Activated T-cell treated with anti-CD3 and anti-CD28 coated beads for 1 hour (primary cell): ENCODE results near the gene TMEM200C.
"Not testable (repeated sequence)": the region's sequence is repeated elsewhere in the genome, so short reads cannot be mapped to it uniquely, and the experiment has no call there.

Experiments
- DNase-seq: peaks from one replicate; pipeline ENCODE4 v3.0.0-alpha.2; 2020; ENCODE audit warnings: low read depth

TMEM200C gene

DNA sequence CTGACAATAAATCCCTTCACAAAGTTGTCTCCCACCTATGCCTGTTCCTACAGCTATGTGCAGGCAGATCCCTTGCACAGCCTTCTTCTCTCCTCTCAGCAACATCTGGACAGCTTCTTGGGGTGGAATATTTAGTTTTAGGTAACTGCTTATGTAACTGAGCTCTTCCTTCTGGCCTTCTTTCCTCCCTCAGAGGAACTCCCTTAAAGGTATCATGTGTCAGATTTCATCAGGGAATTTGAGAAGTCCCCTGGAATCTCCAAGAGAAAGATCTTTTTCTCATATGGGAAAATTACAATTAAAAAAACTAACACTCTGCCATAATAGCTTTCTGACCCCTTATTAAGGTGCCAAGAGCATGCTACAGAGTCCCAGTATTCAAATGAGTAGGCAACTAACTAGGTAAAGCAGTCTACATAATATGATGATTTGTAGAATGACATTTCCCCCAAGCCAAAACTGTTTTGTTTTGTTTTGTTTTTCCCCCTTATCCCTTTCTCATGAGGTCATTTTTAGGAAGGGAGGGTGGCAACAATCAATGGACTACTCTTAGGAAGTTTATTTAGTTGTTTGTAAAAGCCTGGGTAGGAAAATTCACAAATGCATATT, 2.4 kb downstream of the TMEM200C start:
- DNase-seq: no peak

- DNase-seq: no peak
These were observed 3.5 kb downstream of the TMEM200C start for GRCh38 chr18:5891854-5892215.

DNA sequence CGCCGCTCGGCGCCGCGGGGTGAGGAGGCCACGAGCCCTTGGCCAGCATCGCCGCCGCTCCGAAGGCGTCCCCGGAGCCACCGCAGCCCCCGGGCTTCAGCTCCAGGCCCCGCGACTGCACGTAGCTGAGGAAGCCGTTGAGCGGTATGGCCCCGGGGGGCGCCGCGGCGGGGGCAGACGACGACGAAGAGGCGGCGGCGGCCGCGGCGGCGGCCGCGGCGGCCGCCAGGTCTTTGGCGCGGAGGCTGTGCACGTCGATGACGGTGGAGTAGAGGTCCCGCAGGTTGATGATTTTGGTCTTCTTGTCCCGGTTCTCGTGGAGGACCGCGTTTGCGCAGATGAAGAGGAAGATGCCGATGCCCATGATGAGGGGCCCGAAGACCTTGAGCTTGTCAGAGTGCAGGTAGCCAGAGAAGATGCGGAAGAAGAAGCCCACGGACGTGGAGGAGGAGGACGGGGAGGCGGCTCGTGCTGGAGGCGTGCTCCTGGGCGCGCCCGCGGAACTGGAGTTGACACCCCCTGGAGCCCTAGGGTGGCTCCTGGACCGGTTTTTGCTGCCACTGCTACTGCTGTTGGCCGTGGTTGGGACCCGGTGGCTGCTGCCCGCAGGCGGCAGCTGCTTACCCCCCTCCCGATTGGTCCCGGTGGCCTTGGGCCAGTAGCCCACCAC, 4.0 kb downstream of the TMEM200C start:
- DNase-seq: no peak

DNA sequence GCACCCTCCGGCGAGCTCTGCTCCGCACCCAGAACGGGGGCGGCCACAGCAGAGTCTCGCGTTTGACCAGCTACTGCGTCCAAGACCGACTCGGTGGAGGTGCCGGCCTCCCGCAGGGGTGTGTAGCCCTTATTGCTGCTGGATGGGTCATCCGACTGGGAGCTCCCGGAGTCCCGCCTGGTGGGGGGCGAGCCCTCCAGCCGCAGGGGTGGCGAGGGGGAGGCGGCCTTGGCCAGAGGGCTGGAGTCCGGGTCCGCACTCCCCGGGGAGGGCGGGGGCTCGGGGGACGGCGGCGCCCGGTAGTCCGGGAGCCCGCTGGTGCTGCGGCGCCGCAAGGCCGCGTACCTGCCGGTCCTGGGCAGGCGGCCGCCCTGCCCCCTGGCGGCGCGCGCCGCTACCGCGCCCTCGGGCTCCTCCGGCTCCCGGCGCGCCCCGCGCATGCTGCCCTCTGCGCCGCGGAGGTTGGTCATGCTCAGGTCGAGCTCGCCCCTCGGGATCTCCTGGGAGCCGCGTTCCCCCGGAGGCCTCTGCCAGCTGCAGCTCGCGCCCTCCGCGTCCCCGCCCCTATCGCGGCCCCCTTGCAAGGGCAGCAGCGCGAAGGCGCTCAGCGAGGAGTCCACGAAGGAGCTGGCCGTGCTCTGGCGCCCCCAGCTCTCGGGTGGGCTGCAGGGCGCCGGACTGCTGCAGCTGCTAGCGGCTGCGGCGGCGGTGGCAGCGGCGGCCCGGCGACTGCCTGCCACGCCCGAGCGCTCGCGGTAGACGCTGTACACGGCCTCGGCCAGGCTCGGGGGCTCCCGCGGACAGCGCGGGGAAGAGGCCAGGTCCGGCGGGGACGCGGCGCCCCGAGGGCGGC, 4.8 kb downstream of the TMEM200C start:
- DNase-seq: no peak

DNA sequence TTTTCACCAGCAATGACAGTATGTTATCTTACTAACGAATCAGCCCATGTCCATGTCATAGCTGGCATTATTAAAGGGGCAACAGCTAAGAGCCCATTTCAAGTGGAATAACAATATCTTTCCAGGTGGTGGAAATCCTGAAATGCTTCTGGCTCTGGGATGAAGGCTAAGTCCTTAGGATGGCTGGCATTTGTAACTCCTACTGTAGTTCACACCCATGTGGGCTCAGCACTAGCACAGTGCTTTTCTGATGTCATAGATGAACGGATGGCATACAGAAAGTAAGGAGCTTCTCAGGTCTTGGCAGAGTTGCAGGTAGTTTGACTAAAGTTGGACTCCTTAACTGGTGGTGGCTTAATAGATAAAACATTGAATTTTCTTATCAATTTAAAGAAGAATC, 10.0 kb downstream of the TMEM200C start:
- DNase-seq: no peak

DNA sequence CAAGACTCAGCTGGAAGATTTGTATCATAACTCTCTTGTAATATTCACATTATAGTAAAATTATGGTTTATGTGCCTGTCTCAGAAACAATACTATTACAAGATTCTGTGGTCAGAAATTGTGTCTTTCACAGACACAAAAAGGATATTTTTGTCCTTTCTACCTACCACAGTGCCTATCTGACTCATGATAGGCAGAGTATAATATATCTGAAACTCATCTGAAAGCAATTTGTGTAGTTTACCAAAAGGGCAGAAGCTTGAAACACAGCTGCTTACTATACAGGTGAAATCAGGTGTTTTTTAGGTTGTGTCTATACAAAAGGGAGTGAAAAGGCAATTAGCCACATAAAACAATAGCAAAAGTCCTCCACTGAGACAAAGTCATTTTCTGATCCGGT, 10.9 kb downstream of the TMEM200C start:
- DNase-seq: no peak

GRCh38 chr18:5879479-5879882, 15.8 kb downstream of the TMEM200C start:
- no peak for DNase-seq

DNA sequence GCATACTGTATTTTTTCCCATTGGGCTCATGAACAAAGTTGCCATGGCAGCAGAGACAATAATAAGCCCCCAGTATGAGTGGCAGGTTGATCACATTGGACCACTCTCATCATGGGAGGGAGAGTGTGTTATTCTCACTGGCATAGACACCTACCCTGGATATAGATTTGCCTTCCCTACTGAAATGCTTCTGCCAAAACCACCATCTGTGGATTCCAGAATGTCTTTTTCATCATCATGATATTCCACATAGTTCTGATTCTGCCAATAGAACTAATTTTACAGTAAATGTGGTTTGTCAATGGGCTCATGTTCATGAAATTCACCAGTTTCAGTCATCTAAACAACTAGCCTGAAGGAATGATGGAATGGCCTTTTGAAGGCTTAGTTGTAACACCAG, 18.4 kb downstream of the TMEM200C start:
- DNase-seq: no peak

DNA sequence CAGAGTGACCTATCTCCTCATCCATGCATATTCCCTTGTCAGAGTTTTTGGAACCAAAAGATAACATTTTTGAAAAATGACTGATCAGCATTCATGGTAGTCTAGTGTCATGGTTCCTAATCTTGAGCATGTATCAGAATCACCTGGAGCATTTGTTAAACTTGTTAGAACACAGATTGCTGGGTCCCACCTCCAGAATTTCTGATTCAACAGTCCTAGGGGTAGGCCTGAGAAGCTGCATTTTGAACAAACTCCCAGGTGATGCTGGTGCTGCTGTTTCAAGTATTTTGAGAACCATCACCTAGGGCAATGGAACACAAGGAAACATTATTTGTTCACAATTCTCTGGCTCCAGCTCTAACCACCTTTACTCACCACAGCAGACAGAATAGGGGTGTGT, 21.0 kb downstream of the TMEM200C start:
- no peak for DNase-seq

DNA sequence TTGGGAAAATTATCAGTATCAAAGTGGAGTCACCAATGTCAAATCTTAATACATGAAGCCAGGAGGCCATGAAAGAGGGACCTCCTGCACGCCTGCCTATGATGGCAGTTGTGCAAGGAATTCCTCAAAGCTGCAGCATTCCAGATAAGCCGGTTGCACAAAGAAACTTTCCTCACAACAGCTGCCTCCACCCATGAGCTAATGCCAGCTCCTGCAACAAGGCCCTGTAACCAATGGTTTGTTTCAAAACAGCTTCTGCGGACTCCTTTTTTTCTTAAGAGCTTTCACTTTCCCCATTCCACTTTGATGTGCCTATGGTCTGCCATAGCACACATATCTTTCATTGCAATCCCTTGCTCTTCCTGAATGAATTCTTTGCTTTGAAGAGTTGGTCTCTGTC, 22.4 kb downstream of the TMEM200C start:
- DNase-seq: no peak

DNA sequence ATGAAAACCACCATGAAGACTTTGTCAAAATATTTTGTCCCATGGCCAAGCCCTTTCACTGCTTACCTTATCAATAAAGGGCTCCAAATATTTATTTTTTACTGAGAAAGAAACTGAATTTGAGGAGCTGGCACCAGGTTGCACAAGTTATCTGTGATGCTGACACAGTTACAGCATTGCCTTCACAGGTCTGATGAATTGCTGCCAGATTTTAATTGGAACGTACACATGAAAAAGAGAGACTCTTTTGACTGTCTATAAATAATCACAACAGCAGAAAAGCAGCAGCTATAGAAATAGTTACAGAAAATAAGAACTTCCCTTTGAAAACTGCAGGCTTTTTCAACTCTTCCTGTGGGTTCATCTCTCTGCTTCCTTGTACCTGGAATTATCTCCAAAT, 23.9 kb downstream of the TMEM200C start:
- no peak for DNase-seq

- no peak for DNase-seq
These were observed 27.0 kb downstream of the TMEM200C start for GRCh38 chr18:5868218-5868854.

DNA sequence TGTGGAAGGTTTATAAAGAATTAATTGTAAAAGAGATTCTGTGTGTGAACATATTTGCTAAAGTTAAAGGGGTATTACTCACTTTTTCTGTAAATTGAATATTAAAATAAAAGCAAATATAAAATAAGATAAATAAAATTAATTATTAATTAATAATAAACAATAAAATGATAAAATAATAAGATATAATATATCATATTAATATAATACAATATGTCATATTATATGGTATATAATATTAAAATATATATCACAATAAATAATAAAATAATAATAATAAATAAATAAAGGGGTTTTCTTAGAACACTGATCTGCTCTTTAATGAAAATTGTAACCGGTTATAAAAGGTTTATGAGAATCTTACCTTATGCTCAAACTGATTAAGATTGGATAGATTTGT, 29.8 kb downstream of the TMEM200C start:
- no peak for DNase-seq

DNA sequence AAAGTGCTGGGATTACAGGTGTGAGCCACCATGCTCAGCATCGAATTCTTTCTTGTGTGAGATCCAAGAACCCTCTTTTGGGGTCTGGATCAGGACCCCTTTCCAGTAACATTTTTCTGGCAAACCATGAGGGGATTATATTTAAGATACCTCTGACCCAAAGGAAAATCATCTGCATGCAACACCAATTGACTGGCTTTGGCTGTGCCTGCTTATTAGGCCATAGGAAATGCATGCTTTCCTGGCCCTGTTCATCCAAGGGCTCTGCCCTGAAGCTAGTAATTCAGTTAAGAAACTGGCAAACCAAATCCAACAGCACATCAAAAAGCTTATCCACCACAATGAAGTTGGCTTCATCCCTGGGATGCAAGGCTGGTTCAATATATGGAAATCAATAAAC, 33.2 kb downstream of the TMEM200C start:
- DNase-seq: not testable (repeated sequence)

- no peak for DNase-seq
These were observed 38.1 kb downstream of the TMEM200C start for GRCh38 chr18:5857180-5857579.

GRCh38 chr18:5853253-5853652, 42.1 kb downstream of the TMEM200C start:
- no peak for DNase-seq

- DNase-seq: no peak
These were observed 43.3 kb downstream of the TMEM200C start for GRCh38 chr18:5851998-5852397.

DNA sequence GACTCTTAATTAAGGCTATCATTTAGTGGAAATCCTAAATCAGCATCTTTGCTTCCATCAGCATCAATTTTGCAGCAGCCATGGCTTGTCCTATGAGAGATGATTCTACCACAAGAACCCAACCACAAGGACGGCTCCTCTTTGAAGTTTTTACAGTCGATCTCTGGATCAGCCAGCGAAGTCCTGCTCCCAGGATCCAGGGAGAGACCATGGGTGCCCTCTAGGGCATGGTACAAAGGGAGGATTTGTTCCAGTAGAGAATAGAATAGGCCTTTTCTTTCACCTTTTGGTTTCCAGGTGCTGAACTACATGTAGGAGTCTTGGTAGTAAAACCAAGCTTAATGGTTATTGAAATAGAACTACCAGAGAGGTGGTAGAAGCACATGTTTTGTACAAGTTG, 52.7 kb downstream of the TMEM200C start:
- no peak for DNase-seq

GRCh38 chr18:5841518-5841917, 53.8 kb downstream of the TMEM200C start:
- no peak for DNase-seq

GRCh38 chr18:5840547-5840946, 54.8 kb downstream of the TMEM200C start:
- no peak for DNase-seq

- no peak for DNase-seq
These were observed 55.3 kb downstream of the TMEM200C start for GRCh38 chr18:5840025-5840424.

GRCh38 chr18:5839102-5839501, 56.2 kb downstream of the TMEM200C start:
- no peak for DNase-seq
